B cell (primary cell): Measurements from ENCODE around the gene TBX10.

Experiments used
- CTCF ChIP-seq: fragments of 200-600 bp; IDR thresholded peaks from one replicate; pipeline ENCODE4 v1.8.0; 2022; ENCODE audit warnings: antibody characterized with exemption, mild to moderate bottlenecking
- EZH2 ChIP-seq: IDR thresholded peaks from 2 replicates; pipeline ENCODE4 v1.6.1; 2012; ENCODE audit warnings: borderline replicate concordance, low read depth, mild to moderate bottlenecking, moderate library complexity, low read length; ENCODE audit not compliant: insufficient read depth, poor library complexity, severe bottlenecking

DNA sequence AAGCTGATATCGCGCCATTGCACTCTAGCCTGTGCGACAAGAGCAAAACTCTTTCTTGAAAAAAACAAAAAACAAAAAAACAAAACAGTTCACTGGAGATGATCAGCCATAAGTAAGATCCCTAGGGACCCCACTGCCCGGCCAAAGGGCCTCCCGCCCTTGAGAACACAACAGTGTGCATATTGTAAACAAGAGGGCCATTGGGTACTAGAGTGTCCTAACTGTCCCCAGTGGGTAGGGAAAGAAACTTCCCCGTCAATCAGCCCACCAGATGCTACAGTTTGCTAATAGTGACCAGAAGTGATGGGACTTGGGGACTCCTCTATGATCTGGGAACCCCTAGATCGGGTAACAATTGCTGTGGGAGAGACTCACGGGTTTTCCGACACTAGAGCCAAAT is 14.7 kb upstream of the TBX10 start:
- TF ChIP-seq EZH2 (no peak), CTCF (no peak)
